GM18507 (cell line): ENCODE data around the gene SMCO1.
"Not testable (repeated sequence)": the region's sequence is repeated elsewhere in the genome, so short reads cannot be mapped to it uniquely, and the experiment has no call there.

Experiments used
- DNase-seq: peaks from one replicate; pipeline ENCODE4 v3.0.0; 2011; ENCODE audit warnings: low read depth; ENCODE audit not compliant: insufficient read length; ENCODE audit errors: extremely low spot score
- FAIRE-seq: peaks from 2 replicates; lab custom pipeline; 2011; peaks lifted over from hg19 to GRCh38; lab: Jason Lieb, UNC

SMCO1 gene

GRCh38 chr3:196525141-196525540 lies 10.0 kb upstream of the SMCO1 start:
- FAIRE-seq, result no peak
- DNase-seq, result no peak

GRCh38 chr3:196524527-196524926 lies 9.4 kb upstream of the SMCO1 start:
- DNase-seq (no peak), FAIRE-seq (no peak)

GRCh38 chr3:196523841-196524240 lies 8.7 kb upstream of the SMCO1 start:
- DNase-seq (no peak), FAIRE-seq (no peak)

GRCh38 chr3:196521291-196521690 lies 6.1 kb upstream of the SMCO1 start:
- FAIRE-seq, DNase-seq: not testable (repeated sequence)

GRCh38 chr3:196519718-196520082 lies 4.6 kb upstream of the SMCO1 start:
- no peak for DNase-seq
- no peak for FAIRE-seq

- DNase-seq, result no peak
Observed at GRCh38 chr3:196518966-196519717, 4.0 kb upstream of the SMCO1 start.

GRCh38 chr3:196517919-196518318 lies 2.8 kb upstream of the SMCO1 start:
- no peak for DNase-seq
- no peak for FAIRE-seq

More at GRCh38 chr3:196518966-196519717, 4.0 kb upstream of the SMCO1 start:
- no peak for FAIRE-seq

GRCh38 chr3:196517162-196517800 lies 2.1 kb upstream of the SMCO1 start:
- DNase-seq (no peak), FAIRE-seq (no peak)

- no peak for DNase-seq
- FAIRE-seq, result no peak
Observed at GRCh38 chr3:196514350-196514716, 813 bp downstream of the SMCO1 start.

- no peak for FAIRE-seq
Observed at GRCh38 chr3:196513697-196514349, 1.3 kb downstream of the SMCO1 start.

GRCh38 chr3:196511646-196512425 lies 3.3 kb downstream of the SMCO1 start:
- FAIRE-seq, DNase-seq: not testable (repeated sequence)

More at GRCh38 chr3:196513697-196514349, 1.3 kb downstream of the SMCO1 start:
- no peak for DNase-seq

GRCh38 chr3:196511108-196511507 lies 4.0 kb downstream of the SMCO1 start:
- not testable (repeated sequence) for DNase-seq, FAIRE-seq

- FAIRE-seq, result no peak
Observed at GRCh38 chr3:196506687-196507086, 8.5 kb downstream of the SMCO1 start.

GRCh38 chr3:196504556-196504955 lies 10.6 kb downstream of the SMCO1 start:
- no peak for FAIRE-seq
- no peak for DNase-seq

More at GRCh38 chr3:196506687-196507086, 8.5 kb downstream of the SMCO1 start:
- no peak for DNase-seq

GRCh38 chr3:196504077-196504398 lies 11.1 kb downstream of the SMCO1 start:
- FAIRE-seq, DNase-seq: not testable (repeated sequence)

GRCh38 chr3:196503196-196504076 lies 11.7 kb downstream of the SMCO1 start, which contains the start of gene RNF168:
Gene RNF168 (minus strand): TSS chr3:196503768. CDS start chr3:196503173, 595 bp downstream.
- FAIRE-seq (peak; percentile 95), DNase-seq (peak; percentile 86)

- peak; percentile 46 for FAIRE-seq
- no peak for DNase-seq
Observed at GRCh38 chr3:196502775-196503195, 12.4 kb downstream of the SMCO1 start.

GRCh38 chr3:196501316-196502044 lies 13.7 kb downstream of the SMCO1 start:
- DNase-seq, result no peak
- peak; percentile 39 for FAIRE-seq
